Umbilical cord (tissue), 2 donors: ENCODE data around the gene MAN1C1. TPM values are rescaled to one million over a fixed set of nuclear protein-coding genes. Genes with fewer than 3 reads are reported as not detected.
"Not testable (repeated sequence)": the region's sequence is repeated elsewhere in the genome, so short reads cannot be mapped to it uniquely, and the experiment has no call there.

Experiments used
- DNase-seq: peaks from one replicate; pipeline ENCODE4 v3.0.0-alpha.2; 2015; ENCODE audit warnings: low spot score
- total RNA-seq: library from RNA; depleted of rRNA; stranded (reverse); fragments of >200 nt; gene quantifications from one replicate; pipeline ENCODE4 v1.2.3, GENCODE V29; 2014; ENCODE audit warnings: low replicate concordance; ENCODE audit not compliant: insufficient read depth

MAN1C1 gene
- total RNA-seq, 1 donor from 2014 or later: 16.9 TPM

DNA sequence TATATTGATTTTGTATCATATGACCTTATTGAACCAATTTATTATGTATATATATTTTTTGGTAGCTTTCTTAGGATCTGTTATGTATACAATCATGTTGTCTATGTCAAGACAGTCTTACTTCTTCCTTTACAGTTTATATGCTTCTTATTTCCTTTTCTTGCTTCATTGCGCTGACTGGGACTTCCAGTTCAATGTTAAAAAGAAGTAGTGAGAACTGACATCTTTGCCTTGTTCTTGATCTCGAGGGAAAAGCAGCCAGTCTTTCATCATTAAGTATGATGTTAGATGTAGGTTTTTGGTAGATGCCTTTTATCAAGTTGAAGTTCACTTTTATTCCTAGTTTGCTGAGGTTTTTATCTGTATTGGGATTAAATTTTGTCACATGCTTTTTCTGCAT, 17.5 kb downstream of the MAN1C1 start:
- no peak for DNase-seq

DNA sequence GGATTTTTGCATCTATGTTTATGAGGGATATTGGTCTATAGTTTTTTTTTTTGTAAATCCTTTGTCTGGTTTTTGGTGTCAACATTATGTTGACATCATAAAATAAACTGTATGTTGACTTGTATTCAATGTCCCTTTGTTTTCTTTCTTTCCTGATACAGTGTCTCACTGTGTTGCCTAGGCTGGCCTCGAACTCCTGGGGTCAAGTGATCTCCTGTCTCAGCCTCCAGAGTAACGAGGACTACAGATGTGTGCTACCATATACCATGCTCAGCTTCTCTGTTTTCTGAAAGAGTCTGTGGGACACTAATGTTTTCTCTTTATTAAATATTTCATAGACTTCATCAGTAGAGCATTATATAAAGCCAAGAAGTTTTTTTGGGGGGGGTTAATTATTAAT, 18.3 kb downstream of the MAN1C1 start:
- no peak for DNase-seq

DNA sequence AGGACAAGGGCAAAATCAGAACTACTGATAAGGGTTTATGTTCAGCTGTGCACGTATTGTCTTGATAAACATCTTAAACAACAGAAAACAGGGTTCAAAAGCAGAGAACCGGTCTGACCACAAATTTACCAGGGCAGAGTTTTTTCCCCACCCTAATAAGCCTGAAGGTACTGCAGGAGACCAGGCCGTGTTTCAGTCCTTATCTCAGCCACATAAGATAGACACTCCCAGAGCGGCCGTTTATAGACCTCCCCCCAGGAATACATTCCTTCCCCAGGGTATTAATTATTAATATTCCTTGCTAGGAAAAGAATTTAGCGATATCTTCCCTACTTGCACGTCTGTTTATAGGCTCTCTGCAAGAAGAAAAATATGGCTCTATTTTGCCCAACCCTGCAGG, 19.6 kb downstream of the MAN1C1 start:
- not testable (repeated sequence) for DNase-seq

DNA sequence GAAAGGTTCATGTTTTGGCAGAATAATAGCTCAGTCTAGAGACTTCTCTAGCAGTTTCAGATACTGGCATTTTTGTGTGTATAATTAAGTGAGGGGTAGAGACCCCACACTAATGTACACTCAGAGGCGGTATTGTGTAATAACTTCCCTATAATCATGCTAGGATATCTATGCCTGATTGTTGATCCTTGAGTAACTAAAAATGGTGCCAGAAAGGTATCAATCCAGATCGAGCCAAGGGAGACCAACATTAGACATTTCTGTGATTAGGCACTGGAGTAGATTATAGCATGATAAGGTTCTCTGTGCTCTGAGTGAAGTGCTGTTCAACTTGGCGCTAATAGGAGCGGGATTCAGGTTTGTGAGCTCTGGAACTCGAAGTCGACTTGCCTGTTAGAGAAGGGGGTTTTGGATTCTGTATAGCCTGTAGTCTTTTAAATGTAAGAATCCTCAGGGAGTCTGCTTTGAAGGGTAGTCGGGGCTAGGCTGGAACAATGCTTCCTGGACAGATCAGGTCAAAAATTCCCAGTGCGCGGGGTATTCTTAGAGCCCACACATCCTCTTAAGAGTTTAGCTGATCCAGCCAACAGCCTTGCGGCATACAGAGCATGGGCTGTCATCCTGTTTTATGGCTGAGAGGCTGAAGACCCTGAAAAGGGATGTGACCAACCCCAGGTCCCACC, 24.2 kb downstream of the MAN1C1 start:
- no peak for DNase-seq

DNA sequence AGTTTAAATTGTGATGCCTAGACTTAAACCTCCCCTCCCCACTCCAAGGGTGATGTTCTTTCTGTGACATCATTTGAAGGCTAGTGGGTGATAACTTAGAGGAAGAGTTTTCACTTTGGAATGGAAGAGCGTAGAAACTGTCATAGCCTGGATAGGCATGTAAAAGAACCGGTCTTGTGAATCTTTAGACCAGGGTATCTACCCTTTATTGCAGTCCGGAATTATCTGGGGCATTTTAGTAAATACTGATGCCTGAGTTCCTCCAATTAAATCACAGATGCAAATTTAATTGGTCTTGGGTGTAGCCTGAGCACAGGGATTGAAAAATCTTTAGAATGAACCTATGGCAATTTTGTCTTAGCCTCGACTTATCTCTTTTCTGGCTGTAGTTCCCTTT, 24.7 kb downstream of the MAN1C1 start:
- no peak for DNase-seq

DNA sequence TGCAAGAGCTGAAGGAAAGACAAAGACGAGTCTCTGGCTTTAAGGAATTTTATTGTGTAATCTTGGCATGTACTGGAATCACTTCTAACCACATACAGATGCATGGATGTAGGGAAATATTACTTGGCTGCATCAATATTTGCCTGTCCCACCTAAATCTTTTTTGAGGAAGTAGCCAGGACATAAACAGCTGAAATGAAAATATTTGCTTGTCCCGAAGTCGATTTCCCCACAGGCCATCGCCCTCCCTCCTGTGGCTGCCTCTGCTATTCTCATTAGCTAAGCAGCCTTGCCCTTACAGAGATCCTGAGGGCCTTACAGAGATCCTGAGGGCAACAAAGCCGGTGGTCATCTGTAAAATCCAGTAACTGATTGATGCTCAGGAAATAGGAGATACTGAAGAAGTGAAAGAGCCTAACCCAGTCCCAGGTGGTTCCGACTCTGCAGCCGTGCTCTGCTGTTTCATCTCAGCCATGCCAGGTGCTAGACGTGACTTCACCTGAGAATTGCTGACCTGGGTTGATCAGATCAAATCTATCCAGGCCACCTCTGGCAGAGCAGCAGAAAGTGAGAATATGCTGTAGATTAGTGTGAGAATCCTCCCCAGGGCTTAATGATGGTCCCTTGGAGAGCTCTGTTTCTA, 25.5 kb downstream of the MAN1C1 start:
- DNase-seq: no peak

DNA sequence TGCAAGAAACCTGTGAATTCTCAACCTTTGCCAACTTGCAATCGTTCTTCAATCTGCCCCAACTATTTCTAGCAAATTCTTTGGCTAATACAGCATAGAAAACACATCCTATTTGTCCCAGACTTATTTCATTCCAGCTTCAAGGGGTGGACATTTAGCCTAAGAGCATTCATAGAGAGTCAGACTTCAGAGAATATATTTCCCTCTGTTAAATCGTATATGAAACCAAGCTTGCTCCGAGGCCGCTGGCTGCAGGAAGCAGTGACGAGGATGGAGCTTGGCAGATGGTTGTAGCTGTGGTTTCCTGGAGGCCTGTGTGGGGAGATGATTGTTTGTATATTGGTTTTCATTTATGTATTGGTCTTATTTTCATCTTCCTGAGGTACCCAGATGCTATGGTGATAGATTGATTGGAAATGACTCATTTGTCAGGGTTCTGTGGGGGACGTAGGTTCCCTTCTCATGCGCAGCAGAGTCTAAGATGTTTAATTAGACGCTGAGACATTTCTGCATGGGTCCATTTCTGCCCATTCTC, 26.1 kb downstream of the MAN1C1 start:
- DNase-seq: no peak

DNA sequence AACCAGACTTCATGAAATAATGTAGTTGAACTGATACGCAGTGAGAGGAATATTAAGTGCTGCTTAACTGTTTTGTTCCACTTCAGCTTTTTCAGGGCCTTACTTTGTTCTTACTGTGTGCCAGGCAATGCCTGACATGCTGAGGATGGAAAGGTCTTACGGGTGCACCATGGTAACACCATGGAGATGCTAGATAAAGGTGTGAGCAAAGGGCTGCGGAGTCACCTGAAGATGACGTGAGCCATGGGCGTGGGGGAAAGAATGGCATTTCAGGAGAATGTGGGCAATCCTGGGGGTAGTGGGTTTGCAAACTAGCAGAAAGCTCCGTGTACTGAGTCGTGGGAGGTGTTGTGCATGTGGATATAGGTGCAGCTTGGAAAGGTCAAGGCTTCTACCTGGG, 27.3 kb downstream of the MAN1C1 start:
- DNase-seq: no peak

DNA sequence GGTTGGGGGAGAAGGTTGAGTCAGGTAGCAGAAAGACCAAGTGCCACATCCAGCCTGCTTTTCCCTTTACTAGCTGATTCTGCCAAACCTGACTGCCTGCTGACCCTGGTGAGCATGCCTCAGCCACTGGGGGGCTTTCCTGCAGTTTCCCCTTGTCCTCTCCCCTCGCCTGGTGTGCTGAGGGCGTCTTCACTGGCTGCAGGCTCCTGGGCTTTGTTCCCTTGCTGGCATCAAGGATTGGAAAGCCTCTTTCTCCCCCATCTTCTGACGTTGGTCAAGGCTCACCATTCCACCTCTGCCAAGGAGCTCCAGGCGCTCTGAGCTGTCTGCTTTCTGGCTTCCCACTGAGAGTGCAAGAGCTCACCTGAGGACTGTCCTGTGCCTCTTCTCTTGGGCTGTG, 28.4 kb downstream of the MAN1C1 start:
- no peak for DNase-seq

DNA sequence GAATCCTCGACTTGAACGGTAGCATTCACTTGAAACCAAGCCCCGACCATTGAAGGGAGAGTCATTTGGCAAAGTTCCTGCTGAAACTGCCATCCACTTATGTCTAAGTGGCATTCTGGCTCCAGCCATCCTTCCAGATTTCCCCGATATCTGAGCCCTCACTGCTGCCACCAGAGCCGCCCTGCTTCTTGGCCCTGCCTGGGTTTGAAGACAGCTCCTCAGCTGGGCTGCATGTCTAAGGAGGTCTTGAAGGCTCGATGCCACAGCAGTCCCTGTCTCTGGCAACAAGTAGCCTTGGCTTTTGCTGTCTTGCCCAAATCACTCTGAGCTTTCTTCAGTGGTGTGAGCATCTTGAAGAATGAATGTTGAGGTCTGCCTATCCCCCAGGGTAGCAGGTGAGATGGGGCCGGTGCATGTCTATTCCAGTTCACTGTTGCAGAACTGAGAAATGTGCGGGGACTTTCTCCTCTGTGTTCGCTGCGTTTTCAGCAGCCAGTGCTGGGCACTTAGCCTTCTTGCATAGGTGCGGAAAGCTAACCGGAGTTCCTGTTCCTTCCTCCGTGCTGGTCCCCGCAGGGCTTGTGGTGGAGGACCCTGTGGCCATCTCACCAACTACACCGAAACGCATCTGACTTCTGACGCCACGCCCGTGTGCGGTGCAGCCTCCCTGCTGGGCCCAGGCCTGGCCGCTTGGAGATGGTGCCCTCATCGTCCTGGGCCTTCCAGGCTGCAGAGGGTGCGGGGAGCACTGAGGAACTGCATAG, 29.2 kb downstream of the MAN1C1 start:
- no peak for DNase-seq

DNA sequence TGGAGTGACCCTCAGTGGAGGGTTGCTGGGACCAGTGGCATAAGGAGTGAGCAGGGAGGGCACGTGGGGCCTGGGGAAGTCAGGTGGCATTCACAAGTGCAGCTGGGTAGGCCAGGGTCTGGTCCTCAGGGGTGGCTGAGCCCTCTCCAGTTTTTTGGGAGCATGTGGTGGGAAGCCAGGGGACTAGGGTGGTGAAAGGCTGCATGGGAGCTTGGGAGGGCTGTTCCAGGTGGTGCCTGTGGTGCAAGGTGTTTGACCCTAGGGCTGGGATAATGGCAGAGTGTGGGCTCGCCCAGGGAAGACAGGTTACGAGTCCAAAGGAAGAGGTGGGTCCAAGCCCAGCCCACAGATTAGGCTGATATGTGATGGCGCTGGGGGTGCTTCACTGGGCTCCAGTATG, 30.5 kb downstream of the MAN1C1 start:
- DNase-seq: no peak

DNA sequence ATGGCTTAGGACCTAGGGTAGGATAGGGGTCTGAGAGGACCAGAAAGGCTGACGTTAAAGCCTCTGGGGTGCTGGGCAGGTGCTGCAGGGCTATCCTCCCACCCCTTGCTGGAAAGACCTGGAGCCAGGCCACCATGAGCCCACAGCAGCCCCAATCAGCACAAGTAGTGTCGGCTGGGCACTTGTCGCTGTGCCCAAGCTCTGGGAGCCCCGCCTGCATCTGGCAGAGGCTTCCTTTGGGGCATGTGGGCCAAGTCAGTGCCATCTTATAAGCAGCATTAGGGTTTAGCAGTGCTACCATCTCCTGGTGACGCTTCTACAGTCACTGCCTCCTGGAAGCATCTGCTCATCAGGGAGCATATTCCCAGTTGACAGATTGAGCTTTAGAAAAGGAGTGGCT, 31.3 kb downstream of the MAN1C1 start:
- DNase-seq: no peak

DNA sequence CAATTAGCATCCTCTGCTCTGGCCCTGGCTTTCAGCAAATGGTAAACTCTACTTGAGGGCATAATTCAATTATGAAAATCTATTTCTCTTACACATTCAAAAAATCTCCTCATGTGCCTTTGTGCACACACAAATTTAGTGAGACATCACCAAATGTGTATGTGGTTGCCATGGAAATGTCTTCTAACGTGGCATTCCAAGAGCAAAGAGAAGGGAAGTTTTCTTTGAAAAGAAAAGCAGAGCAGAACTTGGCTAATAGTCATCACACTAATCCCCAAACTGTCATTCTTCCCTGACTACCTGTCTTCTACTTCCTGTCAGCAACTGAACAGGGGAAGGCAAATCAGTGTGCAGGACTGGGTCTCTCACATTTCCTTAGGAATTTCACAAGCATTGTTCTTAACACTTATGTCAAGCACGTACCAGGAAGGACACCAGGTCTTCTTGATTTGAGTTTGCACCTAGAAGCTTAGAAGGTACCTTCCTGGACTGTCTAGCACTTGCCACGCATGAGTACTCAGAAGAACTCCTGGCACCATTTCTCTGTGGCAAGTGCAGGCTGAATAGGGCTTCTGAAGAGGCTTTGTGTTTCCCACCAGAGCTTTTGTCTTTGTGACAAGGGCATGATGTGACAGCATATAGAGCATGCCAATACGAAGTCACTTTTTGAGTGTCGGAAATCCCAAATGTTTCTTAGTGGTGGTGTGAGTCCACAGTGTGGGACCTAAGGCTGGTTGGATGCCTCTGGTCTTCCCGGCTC, 32.3 kb downstream of the MAN1C1 start:
- DNase-seq: no peak

DNA sequence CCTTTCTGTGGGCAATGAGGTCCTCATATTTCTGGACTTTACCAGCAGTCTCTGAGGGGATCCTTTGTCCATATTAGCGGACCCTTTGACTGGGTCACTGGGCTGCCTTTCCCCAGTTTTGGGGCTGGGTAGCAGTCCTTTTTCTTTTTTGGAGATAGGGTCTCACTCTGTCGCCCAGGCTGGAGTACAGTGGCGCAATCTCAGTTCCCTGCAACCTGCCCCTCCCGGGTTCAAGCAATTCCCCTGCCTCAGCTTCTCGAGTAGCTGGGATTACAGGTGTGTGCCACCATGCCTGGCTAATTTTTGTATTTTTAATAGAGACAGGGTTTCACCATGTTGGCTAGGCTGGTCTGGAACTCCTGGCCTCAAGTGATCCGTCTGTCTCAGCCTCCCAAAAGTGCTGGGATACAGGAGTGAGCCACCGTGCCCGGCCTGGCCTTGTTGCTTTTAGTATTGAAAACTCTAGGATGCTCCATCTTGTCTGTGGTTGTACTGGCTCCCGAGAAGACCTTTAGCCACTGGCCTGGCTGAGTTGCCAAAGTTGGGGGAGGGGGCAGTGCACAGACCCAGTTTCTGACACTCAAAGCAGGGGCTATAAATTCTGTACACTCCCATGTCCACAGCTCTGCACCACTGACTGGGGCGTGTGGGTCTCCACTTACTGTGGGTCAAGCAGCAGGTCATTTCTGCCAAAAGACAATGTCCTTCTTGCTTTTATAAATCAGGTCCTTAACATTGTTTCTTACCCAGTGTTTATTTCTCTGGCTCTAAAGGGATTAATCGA, 33.1 kb downstream of the MAN1C1 start:
- DNase-seq: no peak

DNA sequence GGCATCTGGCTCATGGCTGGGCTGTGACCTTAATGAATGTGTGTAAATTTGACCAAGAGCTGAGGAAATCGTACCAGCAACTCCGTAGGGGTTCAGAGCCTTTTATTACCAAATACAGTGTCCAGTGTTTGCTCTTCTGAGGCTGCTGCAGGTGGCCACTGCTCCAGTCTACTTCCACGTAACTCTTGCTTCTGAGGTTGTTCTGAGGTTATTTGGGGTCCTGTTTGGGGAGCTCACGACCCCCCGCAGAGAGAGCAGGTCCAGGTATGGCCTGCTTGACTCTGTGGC, 33.6 kb downstream of the MAN1C1 start:
- no peak for DNase-seq

DNA sequence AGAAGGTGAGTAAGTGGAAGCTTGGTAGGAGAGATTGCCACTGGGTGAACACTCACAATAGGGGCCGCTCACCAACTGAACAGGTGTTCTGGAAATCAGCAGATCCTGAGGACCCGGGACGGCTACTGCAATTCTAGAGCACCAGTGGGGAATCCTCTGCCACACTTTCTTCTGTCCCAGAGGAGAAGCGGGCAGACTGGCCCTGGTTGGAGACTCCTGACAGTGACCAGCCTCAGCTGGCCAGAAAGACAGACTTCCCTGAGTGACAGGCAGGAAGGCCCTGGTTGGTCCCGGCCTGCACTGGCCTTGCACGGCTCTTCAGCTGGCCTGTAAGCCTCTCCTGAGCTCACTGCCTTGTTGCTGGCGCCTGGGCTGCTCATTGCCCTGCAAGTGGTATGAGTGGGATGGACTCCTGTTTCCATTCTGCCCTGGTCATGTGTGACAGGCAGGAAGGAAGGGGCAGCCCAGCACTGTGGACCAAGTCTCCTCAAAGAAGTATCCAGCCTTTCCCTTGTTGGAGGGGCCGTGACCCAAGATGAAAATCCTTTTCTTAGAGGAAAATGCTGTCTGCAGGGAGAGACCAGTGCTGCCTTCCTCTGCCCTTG, 34.5 kb downstream of the MAN1C1 start:
- no peak for DNase-seq

DNA sequence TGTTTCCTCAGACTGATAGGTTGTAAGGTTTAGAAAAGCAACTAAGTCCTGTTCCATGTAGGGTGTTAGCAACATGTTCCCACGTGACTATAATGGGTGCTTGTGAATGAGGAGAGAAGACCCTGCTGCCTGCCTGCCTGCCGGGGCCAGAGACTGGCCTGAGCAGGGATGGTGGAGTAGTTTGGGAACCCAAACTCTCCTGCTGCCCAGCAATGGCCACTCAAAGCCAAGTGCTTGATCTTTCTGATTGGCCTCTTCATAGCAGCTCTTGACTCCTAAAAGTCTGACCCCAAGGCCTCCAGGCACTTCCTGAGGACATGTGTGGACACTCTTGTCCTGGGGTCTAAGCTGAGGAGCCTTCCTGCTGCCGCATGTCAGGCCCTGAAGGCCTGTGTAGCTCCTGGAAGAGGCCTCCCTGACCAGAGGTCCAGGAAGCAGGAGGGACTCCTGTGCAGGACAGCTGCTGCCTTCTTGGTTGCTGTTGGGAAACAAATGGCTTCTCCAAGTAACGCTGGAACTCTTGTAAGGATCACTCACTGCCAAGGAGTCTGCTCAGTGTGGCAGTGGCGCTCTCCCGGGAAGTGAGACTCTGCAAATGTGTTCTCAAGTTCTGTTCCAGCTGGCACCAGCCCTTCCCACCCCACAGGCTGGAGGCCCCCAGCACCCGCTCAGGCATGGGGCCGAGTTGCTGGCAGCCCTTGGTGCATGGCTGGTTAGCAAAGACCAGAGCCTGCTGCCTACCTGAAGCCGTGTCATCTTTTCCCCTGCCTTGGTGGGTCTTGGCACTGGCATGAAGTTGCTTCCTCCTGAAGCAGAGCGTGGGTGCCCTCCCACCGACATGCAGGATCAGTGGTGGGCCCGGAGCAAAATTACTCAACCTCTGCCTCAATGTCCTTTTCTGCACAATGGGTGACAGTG, 35.5 kb downstream of the MAN1C1 start:
- no peak for DNase-seq

DNA sequence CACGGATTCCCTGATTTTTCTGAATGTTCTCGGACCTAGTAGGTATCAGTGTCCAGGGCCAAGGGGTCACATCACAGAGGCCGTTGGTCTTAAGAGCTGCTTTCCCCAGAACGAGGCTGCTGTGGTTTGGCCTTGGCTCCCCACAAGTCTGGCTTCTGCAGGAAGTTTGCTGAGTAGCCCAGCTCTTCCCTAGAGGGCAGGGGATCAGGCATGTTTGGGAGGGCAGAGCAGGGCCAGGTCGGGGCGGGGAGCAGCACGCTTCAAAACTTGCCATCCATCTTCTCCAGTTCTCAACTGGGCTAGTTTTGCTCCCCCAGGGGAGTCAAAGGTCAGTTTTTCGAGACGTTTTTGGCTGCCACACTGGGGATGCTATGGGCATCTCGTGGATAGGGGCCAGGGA, 37.0 kb downstream of the MAN1C1 start:
- DNase-seq: no peak

DNA sequence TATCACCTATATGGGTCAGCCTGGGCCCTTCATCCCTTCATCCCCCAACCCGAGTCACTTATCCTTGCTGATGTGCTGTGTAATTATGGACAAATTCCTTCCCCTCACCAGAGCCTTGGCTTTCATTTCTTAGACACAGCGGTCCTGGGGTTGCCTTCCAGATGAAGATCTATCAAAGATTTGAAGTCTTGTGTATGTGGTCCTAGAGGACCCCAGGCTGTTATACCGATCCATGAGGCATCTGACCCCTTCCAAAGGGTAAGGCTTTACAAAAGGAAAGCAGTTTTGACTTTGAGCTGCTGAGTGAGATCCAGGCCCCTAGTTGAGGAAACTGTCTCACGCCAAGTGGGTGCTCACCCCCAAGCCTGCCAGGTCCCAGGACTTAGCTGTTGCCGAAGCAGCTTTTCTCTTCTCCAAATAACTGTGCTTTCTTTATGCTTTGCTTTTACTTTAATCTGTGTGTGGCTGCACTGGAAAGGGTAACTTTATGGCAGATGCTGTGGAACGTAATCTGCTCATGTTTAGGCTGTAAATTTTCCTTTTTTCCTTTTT, 37.6 kb downstream of the MAN1C1 start:
- DNase-seq: no peak
